Stomach (tissue), 4 donors: ENCODE results near the gene PODXL2.

Experiments used
- POLR2A ChIP-seq, 4 donors: fragments of 450-650 bp; IDR thresholded peaks; one replicate each; pipeline ENCODE4 v1.6.1; 2016; ENCODE audit warnings: antibody characterized with exemption in 4 of 4, control low read depth in 2 of 4, mild to moderate bottlenecking in 1 of 4, moderate library complexity in 1 of 4
- POLR2AphosphoS5 ChIP-seq, 3 donors: sonication (generic); formaldehyde crosslinking; IDR thresholded peaks; one replicate each; pipeline ENCODE4 v1.6.1; 2016; ENCODE audit warnings: antibody characterized with exemption in 3 of 3
- TF ChIP-seq, protein P1 (sequence below), 7 experiments: fragments of 450-650 bp in 4 of 7; fragments of 200-600 bp in 3 of 7; sonication (generic) in 3 of 7; IDR thresholded peaks; one replicate each; pipeline ENCODE4 v1.5.1; 2016 to 2019; ENCODE audit warnings: antibody characterized with exemption in 7 of 7, control low read depth in 2 of 7, mild to moderate bottlenecking in 1 of 7

DNA sequence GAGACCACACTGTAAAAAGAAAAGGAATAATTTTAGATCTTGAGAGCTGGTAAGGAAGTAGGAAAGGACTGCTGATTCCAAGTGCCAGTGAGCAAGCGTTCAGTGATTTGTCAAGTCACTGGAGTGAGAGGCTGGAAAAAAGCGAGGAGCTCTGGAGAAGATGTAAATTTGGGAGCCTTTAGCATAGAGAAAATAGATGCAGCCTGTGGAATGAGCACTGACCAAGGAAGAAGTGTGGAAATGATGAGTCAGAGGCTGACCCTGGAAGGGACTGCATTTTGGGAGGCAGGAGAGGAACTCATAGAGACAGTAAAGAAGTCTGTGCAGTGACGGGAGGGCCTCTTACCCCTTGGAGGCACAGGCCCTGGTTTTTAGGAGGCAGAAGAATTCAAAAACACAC, 26.7 kb downstream of the PODXL2 start:
- TF ChIP-seq, protein P1, sequence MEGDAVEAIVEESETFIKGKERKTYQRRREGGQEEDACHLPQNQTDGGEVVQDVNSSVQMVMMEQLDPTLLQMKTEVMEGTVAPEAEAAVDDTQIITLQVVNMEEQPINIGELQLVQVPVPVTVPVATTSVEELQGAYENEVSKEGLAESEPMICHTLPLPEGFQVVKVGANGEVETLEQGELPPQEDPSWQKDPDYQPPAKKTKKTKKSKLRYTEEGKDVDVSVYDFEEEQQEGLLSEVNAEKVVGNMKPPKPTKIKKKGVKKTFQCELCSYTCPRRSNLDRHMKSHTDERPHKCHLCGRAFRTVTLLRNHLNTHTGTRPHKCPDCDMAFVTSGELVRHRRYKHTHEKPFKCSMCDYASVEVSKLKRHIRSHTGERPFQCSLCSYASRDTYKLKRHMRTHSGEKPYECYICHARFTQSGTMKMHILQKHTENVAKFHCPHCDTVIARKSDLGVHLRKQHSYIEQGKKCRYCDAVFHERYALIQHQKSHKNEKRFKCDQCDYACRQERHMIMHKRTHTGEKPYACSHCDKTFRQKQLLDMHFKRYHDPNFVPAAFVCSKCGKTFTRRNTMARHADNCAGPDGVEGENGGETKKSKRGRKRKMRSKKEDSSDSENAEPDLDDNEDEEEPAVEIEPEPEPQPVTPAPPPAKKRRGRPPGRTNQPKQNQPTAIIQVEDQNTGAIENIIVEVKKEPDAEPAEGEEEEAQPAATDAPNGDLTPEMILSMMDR (IDR thresholded peaks at IDR 0.05): no peak
- TF ChIP-seq POLR2AphosphoS5 (IDR thresholded peaks at IDR 0.05) (no peak), POLR2A (IDR thresholded peaks at IDR 0.05) (no peak)
